ENCODE measurements around the gene MEF2A. TPM values are rescaled to one million over a fixed set of nuclear protein-coding genes. Genes with fewer than 3 reads are reported as not detected.
A peak's percentile ranks its signal among the peaks of the same experiment; 100 is the strongest.

The MEF2A gene
- total RNA-seq, 1 experiment from 2014 or later, result 29.6 TPM

DNA sequence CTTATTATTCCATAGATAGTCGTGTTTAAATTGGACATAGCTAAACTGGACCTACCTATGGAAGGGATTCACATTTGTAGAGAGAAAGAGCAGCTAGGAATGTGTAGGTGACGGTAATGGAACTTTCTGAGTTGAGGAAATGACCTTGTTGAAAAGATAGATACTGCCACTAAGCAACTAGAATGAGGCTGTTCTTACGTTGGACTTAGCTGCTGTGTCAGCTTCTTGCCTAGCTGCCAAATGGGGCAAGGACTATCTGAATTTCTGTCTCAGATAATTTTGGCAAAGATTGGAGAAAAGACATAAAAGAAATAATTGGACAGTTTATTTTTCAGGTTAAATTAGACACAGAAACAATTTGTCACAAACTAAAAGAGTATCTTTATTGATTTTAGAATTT lies 68.8 kb downstream of the MEF2A start:
- ATAC-seq (no peak), DNase-seq (ENCODE audit: low read depth, low spot score) (no peak)
- Histone ChIP-seq H4K20me1 (ENCODE audit: insufficient read depth) (peaks cover 4% of the 10 kb centered on the region; the same call in 1 of the 2 replicates), H3K9ac (ENCODE audit: low read length) (no peak overlapping the region), H3K9me2 (ENCODE audit: insufficient read depth) (no peaks in the 10 kb centered on the region), H3K27ac (ENCODE audit: low read depth, low read length) (no peak overlapping the region), H3K4me1 (ENCODE audit: control insufficient read depth in 1 of 2, insufficient read depth in 2 of 2, low read length in 2 of 2) (no peaks in the 10 kb centered on the region), H3K9me3 (ENCODE audit: control insufficient read depth in 1 of 2, insufficient read depth in 1 of 2, low read depth in 1 of 2, low read length in 2 of 2) (peaks cover 6 to 7% of the 10 kb centered on the region in 2 experiments; a peak in 2 of 4 replicates), H3K4me2 (ENCODE audit: low read length) (no peak overlapping the region), H3K4me3 (replicated peaks in 1 of 2; ENCODE audit: low read depth in 1 of 2, low read length in 2 of 2) (no peak overlapping the region), H2AFZ (ENCODE audit: low read depth, low read length, poor library complexity, severe bottlenecking) (no peak overlapping the region), H3K27me3 (ENCODE audit: insufficient read depth, low read length) (no peaks in the 10 kb centered on the region), H3K36me3 (ENCODE audit: control insufficient read depth in 1 of 2, insufficient read depth in 2 of 2, low read length in 2 of 2) (peaks cover 2 to 5% of the 10 kb centered on the region in 2 experiments; a peak in 1 of 4 replicates), H3K79me2 (ENCODE audit: insufficient read depth, low read length) (peaks cover 38% of the 10 kb centered on the region)
- RAD21 ChIA-PET (ENCODE audit: low non-redundant PET in 1 of 2, low total read pairs in 2 of 2, uncharacterized antibody in 2 of 2, unreplicated experiment in 2 of 2), result no interaction called here
- POLR2A ChIA-PET, result no interaction called here
- BruUV-seq (replicated peaks), result TSS peak; percentile 22
- intact Hi-C loops (cut with micrococcal nuclease), result no loop called here
- CTCF ChIA-PET, result no interaction called here
- TF ChIP-seq, protein P1, sequence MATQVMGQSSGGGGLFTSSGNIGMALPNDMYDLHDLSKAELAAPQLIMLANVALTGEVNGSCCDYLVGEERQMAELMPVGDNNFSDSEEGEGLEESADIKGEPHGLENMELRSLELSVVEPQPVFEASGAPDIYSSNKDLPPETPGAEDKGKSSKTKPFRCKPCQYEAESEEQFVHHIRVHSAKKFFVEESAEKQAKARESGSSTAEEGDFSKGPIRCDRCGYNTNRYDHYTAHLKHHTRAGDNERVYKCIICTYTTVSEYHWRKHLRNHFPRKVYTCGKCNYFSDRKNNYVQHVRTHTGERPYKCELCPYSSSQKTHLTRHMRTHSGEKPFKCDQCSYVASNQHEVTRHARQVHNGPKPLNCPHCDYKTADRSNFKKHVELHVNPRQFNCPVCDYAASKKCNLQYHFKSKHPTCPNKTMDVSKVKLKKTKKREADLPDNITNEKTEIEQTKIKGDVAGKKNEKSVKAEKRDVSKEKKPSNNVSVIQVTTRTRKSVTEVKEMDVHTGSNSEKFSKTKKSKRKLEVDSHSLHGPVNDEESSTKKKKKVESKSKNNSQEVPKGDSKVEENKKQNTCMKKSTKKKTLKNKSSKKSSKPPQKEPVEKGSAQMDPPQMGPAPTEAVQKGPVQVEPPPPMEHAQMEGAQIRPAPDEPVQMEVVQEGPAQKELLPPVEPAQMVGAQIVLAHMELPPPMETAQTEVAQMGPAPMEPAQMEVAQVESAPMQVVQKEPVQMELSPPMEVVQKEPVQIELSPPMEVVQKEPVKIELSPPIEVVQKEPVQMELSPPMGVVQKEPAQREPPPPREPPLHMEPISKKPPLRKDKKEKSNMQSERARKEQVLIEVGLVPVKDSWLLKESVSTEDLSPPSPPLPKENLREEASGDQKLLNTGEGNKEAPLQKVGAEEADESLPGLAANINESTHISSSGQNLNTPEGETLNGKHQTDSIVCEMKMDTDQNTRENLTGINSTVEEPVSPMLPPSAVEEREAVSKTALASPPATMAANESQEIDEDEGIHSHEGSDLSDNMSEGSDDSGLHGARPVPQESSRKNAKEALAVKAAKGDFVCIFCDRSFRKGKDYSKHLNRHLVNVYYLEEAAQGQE (IDR thresholded peaks at IDR 0.05; ENCODE audit: low read depth), result no peak
- TF ChIP-seq CBX3 (IDR thresholded peaks at IDR 0.05; ENCODE audit: low read depth) (no peak), TCF7L2 (IDR thresholded peaks at IDR 0.05; ENCODE audit: borderline replicate concordance, extremely low read depth, insufficient read depth, insufficient read length) (no peak), ZFX (IDR thresholded peaks at IDR 0.05) (no peak), SP1 (IDR thresholded peaks at IDR 0.05; ENCODE audit: low read depth) (no peak), SRF (IDR thresholded peaks at IDR 0.05; ENCODE audit: low read depth) (no peak), JUND (IDR thresholded peaks at IDR 0.05) (no peak)
- TF ChIP-seq, protein P2, sequence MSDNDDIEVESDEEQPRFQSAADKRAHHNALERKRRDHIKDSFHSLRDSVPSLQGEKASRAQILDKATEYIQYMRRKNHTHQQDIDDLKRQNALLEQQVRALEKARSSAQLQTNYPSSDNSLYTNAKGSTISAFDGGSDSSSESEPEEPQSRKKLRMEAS (IDR thresholded peaks at IDR 0.05), result no peak
- TF ChIP-seq, protein P3, sequence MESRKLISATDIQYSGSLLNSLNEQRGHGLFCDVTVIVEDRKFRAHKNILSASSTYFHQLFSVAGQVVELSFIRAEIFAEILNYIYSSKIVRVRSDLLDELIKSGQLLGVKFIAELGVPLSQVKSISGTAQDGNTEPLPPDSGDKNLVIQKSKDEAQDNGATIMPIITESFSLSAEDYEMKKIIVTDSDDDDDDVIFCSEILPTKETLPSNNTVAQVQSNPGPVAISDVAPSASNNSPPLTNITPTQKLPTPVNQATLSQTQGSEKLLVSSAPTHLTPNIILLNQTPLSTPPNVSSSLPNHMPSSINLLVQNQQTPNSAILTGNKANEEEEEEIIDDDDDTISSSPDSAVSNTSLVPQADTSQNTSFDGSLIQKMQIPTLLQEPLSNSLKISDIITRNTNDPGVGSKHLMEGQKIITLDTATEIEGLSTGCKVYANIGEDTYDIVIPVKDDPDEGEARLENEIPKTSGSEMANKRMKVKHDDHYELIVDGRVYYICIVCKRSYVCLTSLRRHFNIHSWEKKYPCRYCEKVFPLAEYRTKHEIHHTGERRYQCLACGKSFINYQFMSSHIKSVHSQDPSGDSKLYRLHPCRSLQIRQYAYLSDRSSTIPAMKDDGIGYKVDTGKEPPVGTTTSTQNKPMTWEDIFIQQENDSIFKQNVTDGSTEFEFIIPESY (IDR thresholded peaks at IDR 0.05; ENCODE audit: extremely low read depth, insufficient replicate concordance, low read length), result no peak
